ENCODE data around the gene MAP4. TPM values are rescaled to one million over a fixed set of nuclear protein-coding genes. Genes with fewer than 3 reads are reported as not detected.

Gene MAP4
- total RNA-seq, 2 donors from 2014 or later = 70.6 to 101 TPM

GRCh38 chr3:47803480-47804025 lies 212.7 kb downstream of the MAP4 start:
- intact Hi-C loops (cut with DNase I) = no loop called here
- Histone ChIP-seq H3K4me3 (peak overlapping the region; percentile 65 to 80), H3K27ac (peak overlapping the region; percentile 89 to 98 (median 96)), H3K9me3 (no peaks in the 10 kb centered on the region), H3K36me3 (replicated peaks in 1 of 2; ENCODE audit: insufficient read depth in 1 of 2, low read depth in 2 of 2) (peaks cover 0 to 3% of the 10 kb centered on the region in 2 donors), H3K4me1 (peaks cover 15% of the 10 kb centered on the region), H3K27me3 (no peaks in the 10 kb centered on the region)
- TF ChIP-seq POLR2A (IDR thresholded peaks at IDR 0.05) = no peak
- no peak for TF ChIP-seq CTCF (IDR thresholded peaks at IDR 0.05)
- DNase-seq (no peak), ATAC-seq (no peak)
- WGBS, 2 donors = 0% methylated on average over 8 to 18 of the region's 20 CpGs

- Histone ChIP-seq H3K4me1 (peaks cover 15% of the 10 kb centered on the region), H3K36me3 (replicated peaks in 1 of 2; ENCODE audit: insufficient read depth in 1 of 2, low read depth in 2 of 2) (peaks cover 0 to 2% of the 10 kb centered on the region in 2 donors), H3K4me3 (peak within 1 kb of the TSS; percentile 65 to 80), H3K27me3 (no peaks in the 10 kb centered on the region), H3K27ac (peak within 1 kb of the TSS; percentile 89 to 98 (median 96)), H3K9me3 (no peaks in the 10 kb centered on the region)
- DNase-seq = peak; percentile 85 to 89 (median 87)
- peak; percentile 87 for ATAC-seq
- TF ChIP-seq POLR2A (IDR thresholded peaks at IDR 0.05) (peak; percentile 67 to 72 (median 70)), CTCF (IDR thresholded peaks at IDR 0.05) (no peak)
- intact Hi-C loops (cut with DNase I) = no loop called here
- 0 to 1% methylated on average over 3 to 76 of the region's 90 CpGs for WGBS, 2 donors
Measured at GRCh38 chr3:47802734-47803479, 213.3 kb downstream of the MAP4 start, which contains the start of gene DHX30. TSS of gene DHX30 (plus strand) at chr3:47803138. CDS start at chr3:47810684, 7,546 bp downstream.

MicroRNAs within 50 kb of the gene (microRNA counts, 767-probe panel; counts per million panel counts)
- 0 to 736 counts per million in 2 donors for microRNA hsa-miR-1226-3p

Small RNA genes lying within 50 kb of the gene (microRNA-seq; reads per million reads assigned to microRNA genes)
- gene MIR1226 (ENCODE audit: borderline number of aligned reads in 2 of 2, borderline replicate concordance in 2 of 2) = 5.8 to 7.4 reads per million in 2 donors

Small RNA genes lying within 50 kb of the gene (small RNA-seq; reads per million reads assigned to genes)
- gene AC124916.2 (not detected), gene MIR1226 (not detected), gene RF00019 (not detected), gene RF02271 (not detected)

Other genes with a start within 250 kb of the MAP4 start
- gene SMARCC1, start 234.5 kb downstream of the MAP4 start, total RNA-seq = 10 to 100 TPM; 25.9 to 34.3 TPM
- 10 to 100 TPM; 28.3 to 50.4 TPM for gene DHX30, start 213.3 kb downstream of the MAP4 start, total RNA-seq
- under 1 TPM in 1 of 2 donors, not detected in 1; 0.33 TPM for gene CDC25A, start 172.0 kb upstream of the MAP4 start, total RNA-seq
- not detected for gene CAMP, start 207.1 kb upstream of the MAP4 start, total RNA-seq
- gene ZNF589, start 224.7 kb upstream of the MAP4 start, total RNA-seq = 10 to 100 TPM in 1 of 2 donors, 1 to 10 TPM in 1; 8.6 to 40.9 TPM

Measured in body of pancreas (tissue), 4 donors.